IMR-90 (cell line): ENCODE data around the gene CTDSP2. TPM values are rescaled to one million over a fixed set of nuclear protein-coding genes. Genes with fewer than 3 reads are reported as not detected.

ENCODE experiments used
- ATAC-seq: fragments of 200-7000 bp; cut with Tn5 transposase; 2 replicates; pipeline ENCODE4 v1.9.1; 2020; ENCODE audit warnings: low read depth, mild to moderate bottlenecking, moderate library complexity
- BruUV-seq: library from RNA; stranded (reverse); fragments of 400-500 nt; replicated peaks from 2 replicates; lab custom pipeline; 2021; lab: Mats Ljungman, UMichigan
- CTCF ChIA-PET: fragments of 300-600 bp; formaldehyde crosslinking; extraction: SDS; loops from one replicate; lab custom pipeline; 2021; ENCODE audit warnings: antibody characterized with exemption; lab: Yijun Ruan, JAX
- POLR2A ChIA-PET: fragments of 300-600 bp; sonication (Branson Sonifier 250); formaldehyde crosslinking; loops from one replicate; lab custom pipeline; 2022; ENCODE audit warnings: antibody characterized with exemption; ENCODE audit not compliant: unreplicated experiment; lab: Charles Lee
- DNase-seq: peaks from one replicate; pipeline ENCODE4 v3.0.0; 2013
- H2AFZ ChIP-seq: replicated peaks from 2 replicates; pipeline ENCODE3; 2013; ENCODE audit warnings: low read length, mild to moderate bottlenecking; ENCODE audit not compliant: poor library complexity
- H2AK5ac ChIP-seq: 2 replicates; pipeline ENCODE4 v1.6.1; 2013; ENCODE audit warnings: low read depth, low read length, inconsistent platforms
- H2AK9ac ChIP-seq: replicated peaks from 2 replicates; pipeline ENCODE3; 2013; ENCODE audit warnings: mild to moderate bottlenecking, low read depth, low read length, moderate library complexity; ENCODE audit not compliant: poor library complexity
- H2BK120ac ChIP-seq: 2 replicates; pipeline ENCODE4 v1.6.1; 2013; ENCODE audit warnings: low read depth, low read length, inconsistent platforms
- H2BK15ac ChIP-seq: 3 replicates; pipeline ENCODE4 v1.6.1; 2013; ENCODE audit warnings: low read depth, low read length, inconsistent platforms
- H2BK20ac ChIP-seq: 2 replicates; pipeline ENCODE4 v1.6.1; 2013; ENCODE audit warnings: low read depth, mild to moderate bottlenecking, inconsistent platforms, low read length, moderate library complexity
- H2BK5ac ChIP-seq: 2 replicates; pipeline ENCODE4 v1.6.1; 2013; ENCODE audit warnings: mild to moderate bottlenecking, low read depth, low read length, inconsistent platforms; ENCODE audit not compliant: poor library complexity, severe bottlenecking
- H3K14ac ChIP-seq: replicated peaks from 2 replicates; pipeline ENCODE4 v1.6.1; 2013; ENCODE audit warnings: low read depth, low read length, inconsistent platforms
- H3K18ac ChIP-seq: 2 replicates; pipeline ENCODE4 v1.6.1; 2013; ENCODE audit warnings: low read depth, low read length, control low read depth
- H3K23ac ChIP-seq: 2 replicates; pipeline ENCODE4 v1.6.1; 2013; ENCODE audit warnings: low read depth, low read length, inconsistent platforms
- H3K27ac ChIP-seq: 2 replicates; pipeline ENCODE4 v1.5.1; 2013; ENCODE audit warnings: mild to moderate bottlenecking, control low read depth, low read length; ENCODE audit not compliant: insufficient read depth
- H3K27me3 ChIP-seq: 2 replicates; pipeline ENCODE4 v1.6.1; 2013; ENCODE audit warnings: low read length; ENCODE audit not compliant: control insufficient read depth, insufficient read depth
- H3K36me3 ChIP-seq: 2 replicates; pipeline ENCODE4 v1.6.1; 2013; ENCODE audit warnings: low read length, mixed read lengths; ENCODE audit not compliant: control insufficient read depth, insufficient read depth
- H3K4ac ChIP-seq: 2 replicates; pipeline ENCODE4 v1.6.1; 2013; ENCODE audit warnings: low read depth, low read length, inconsistent platforms
- H3K4me1 ChIP-seq: 2 replicates; pipeline ENCODE4 v1.6.1; 2013; ENCODE audit warnings: low read length, mixed read lengths; ENCODE audit not compliant: control insufficient read depth, insufficient read depth
- H3K4me2 ChIP-seq: 2 replicates; pipeline ENCODE4 v1.6.1; 2013; ENCODE audit warnings: low read depth, mild to moderate bottlenecking, control low read depth, low read length, moderate library complexity
- H3K4me3 ChIP-seq: 2 replicates; pipeline ENCODE4 v1.5.1; 2013; ENCODE audit warnings: low read depth, mild to moderate bottlenecking, control low read depth, low read length, moderate library complexity; ENCODE audit not compliant: insufficient read depth
- H3K56ac ChIP-seq: 2 replicates; pipeline ENCODE4 v1.6.1; 2013; ENCODE audit warnings: low read length, inconsistent platforms; ENCODE audit not compliant: insufficient read depth; ENCODE audit errors: extremely low read depth
- H3K79me1 ChIP-seq, 2 experiments: 2 replicates each; pipeline ENCODE4 v1.6.1; 2013; ENCODE audit warnings: low read length in 2 of 2, inconsistent platforms in 1 of 2, low read depth in 1 of 2
- H3K9ac ChIP-seq: 2 replicates; pipeline ENCODE4 v1.6.1; 2013; ENCODE audit warnings: low read depth, low read length, control low read depth
- H3K9me1 ChIP-seq: 2 replicates; pipeline ENCODE4 v1.6.1; 2013; ENCODE audit warnings: low read length, inconsistent platforms; ENCODE audit not compliant: insufficient read depth
- H3K9me3 ChIP-seq: 2 replicates; pipeline ENCODE4 v1.6.1; 2013; ENCODE audit warnings: low read length; ENCODE audit not compliant: control insufficient read depth, insufficient read depth
- H4K20me1 ChIP-seq: 2 replicates; pipeline ENCODE4 v1.6.1; 2013; ENCODE audit warnings: low read length, inconsistent platforms; ENCODE audit not compliant: insufficient read depth
- H4K5ac ChIP-seq: 2 replicates; pipeline ENCODE4 v1.6.1; 2013; ENCODE audit warnings: mild to moderate bottlenecking, low read depth, low read length, control low read depth
- H4K8ac ChIP-seq, 2 experiments: 2 replicates each; pipeline ENCODE4 v1.6.1; 2013; ENCODE audit warnings: low read depth in 2 of 2, low read length in 2 of 2, control low read depth in 1 of 2, inconsistent platforms in 1 of 2
- H4K91ac ChIP-seq: 2 replicates; pipeline ENCODE4 v1.6.1; 2013; ENCODE audit warnings: low read depth, low read length, inconsistent platforms; ENCODE audit not compliant: insufficient read depth
- FOS ChIP-seq: fragments of 150-350 bp; IDR thresholded peaks from 2 replicates; pipeline ENCODE4 v1.6.1; 2016; ENCODE audit warnings: low read depth, low read length
- MAFK ChIP-seq: IDR thresholded peaks from 2 replicates; pipeline ENCODE4 v1.6.1; 2012; ENCODE audit warnings: low read depth, low read length, improper control_type of control experiment
- MAZ ChIP-seq: IDR thresholded peaks from 2 replicates; pipeline ENCODE4 v1.6.1; 2012; ENCODE audit warnings: low read depth, mild to moderate bottlenecking, low read length, improper control_type of control experiment, moderate library complexity, borderline replicate concordance
- SMC3 ChIP-seq: fragments of 150-350 bp; IDR thresholded peaks from 2 replicates; pipeline ENCODE4 v1.6.1; 2016; ENCODE audit warnings: low read depth, mild to moderate bottlenecking, antibody characterized with exemption, low read length, moderate library complexity
- USF2 ChIP-seq: fragments of 150-350 bp; IDR thresholded peaks from 2 replicates; pipeline ENCODE4 v1.6.1; 2017; ENCODE audit warnings: mild to moderate bottlenecking, antibody characterized with exemption, low read length, low read depth
- WGBS, 2 experiments: methylation state at CpG; one replicate each; pipeline versions ENCODE4 v1.1.5 to v1.1.7; 2013; ENCODE audit warnings: missing lambda C conversion rate in 2 of 2; ENCODE audit not compliant: insufficient read length in 1 of 2; ENCODE audit errors: extremely low coverage in 2 of 2; 5-methylcytosine and 5-hydroxymethylcytosine counted together
- dilution Hi-C: fragments of 300-500 bp; cut with HindIII; formaldehyde crosslinking; loops from one replicate; pipeline ENCODE4 v1.14.3; 2018; ENCODE audit warnings: low sequenced_read_pairs; ENCODE audit not compliant: unreplicated experiment
- in situ Hi-C: fragments of 300-500 bp; cut with MboI; formaldehyde crosslinking; loops from 3 replicates; pipeline ENCODE4 v1.14.3; 2019; ENCODE audit warnings: low sequenced_read_pairs, inconsistent platforms, mixed read lengths
- intact Hi-C: fragments of 100-400 bp; cut with micrococcal nuclease; formaldehyde crosslinking; loops from 2 replicates; pipeline ENCODE4 v1.10.0; 2022
- polyA plus RNA-seq, 3 experiments: library from polyadenylated mRNA; depleted of rRNA; stranded (reverse); fragments of >200 nt; gene quantifications; 2 replicates each; pipeline ENCODE4 v1.2.3, GENCODE V29; 2012; ENCODE audit warnings: low replicate concordance in 1 of 3
- total RNA-seq: library from RNA; depleted of rRNA; stranded (reverse); fragments of >200 nt; gene quantifications from 2 replicates; pipeline ENCODE4 v1.2.3, GENCODE V29; 2012

Gene CTDSP2
- total and polyA plus RNA-seq, 2 of the 4 experiments (the other 2 are of a cell fraction) = 114 to 156 TPM

GRCh38 chr12:57853864-57854556 is 7.5 kb upstream of the CTDSP2 start:
- Histone ChIP-seq H2BK5ac (no peak overlapping the region), H3K18ac (no peak overlapping the region), H4K8ac (no peak overlapping the region), H4K5ac (no peak overlapping the region), H2AFZ (no peak overlapping the region), H4K91ac (no peak overlapping the region), H3K79me1 (no peaks in the 10 kb centered on the region), H2BK20ac (no peak overlapping the region), H3K9ac (no peak overlapping the region), H2AK5ac (no peak overlapping the region), H4K20me1 (no peaks in the 10 kb centered on the region), H3K23ac (no peak overlapping the region), H2BK120ac (no peak overlapping the region), H3K4me2 (no peak overlapping the region), H3K4me1 (peaks cover 1% of the 10 kb centered on the region; the same call in 1 of the 2 replicates), H3K4me3 (no peak overlapping the region), H2BK15ac (no peak overlapping the region), H3K9me3 (peaks cover 3% of the 10 kb centered on the region), H3K9me1 (no peaks in the 10 kb centered on the region), H3K14ac (no peak overlapping the region), H2AK9ac (no peak overlapping the region), H3K36me3 (no peaks in the 10 kb centered on the region), H3K27ac (no peak overlapping the region), H3K27me3 (no peaks in the 10 kb centered on the region; the same call in 1 of the 2 replicates), H3K56ac (no peak overlapping the region), H3K4ac (no peak overlapping the region)
- dilution Hi-C loops = no loop called here
- WGBS, 2 experiments = no CpG with 5 or more reads among the region's 2 CpGs
- BruUV-seq = no TSS peak
- no peak; the same call in 1 of the 2 replicates for ATAC-seq
- intact Hi-C loops = no loop called here
- in situ Hi-C loops = no loop called here
- TF ChIP-seq MAFK (no peak), SMC3 (no peak), MAZ (no peak), FOS (no peak), USF2 (no peak)
- ChIA-PET CTCF (interaction anchor here (0.7 kb wide), 1 partner anchor 29 kb away, joined by 6 read pairs; no protein-coding TSS in a partner anchor), POLR2A (no interaction called here)
- DNase-seq = no peak
